Measurements from ENCODE around the gene NEMP1. TPM values are rescaled to one million over a fixed set of nuclear protein-coding genes. Genes with fewer than 3 reads are reported as not detected.

The NEMP1 gene
- total RNA-seq, 1 experiment from 2014 or later = 16.4 TPM

- Histone ChIP-seq H3K79me2 (ENCODE audit: low read length) (peaks cover 36% of the 10 kb centered on the region), H3F3A (ENCODE audit: low read length, unreplicated experiment) (peaks cover 3% of the 10 kb centered on the region), H3K4me1 (ENCODE audit: insufficient read depth, low read length) (peaks cover 23% of the 10 kb centered on the region), H3K4me3 (ENCODE audit: low read length) (peak overlapping the region; percentile 54), H2AFZ (ENCODE audit: low read length) (peak overlapping the region; percentile 68), H3K9ac (ENCODE audit: low read length) (no peak overlapping the region), H3K9me2 (replicated peaks; ENCODE audit: low read length) (no peaks in the 10 kb centered on the region), H3K27ac (ENCODE audit: low read length) (no peak overlapping the region), H4K20me1 (ENCODE audit: low read length) (no peaks in the 10 kb centered on the region), H3K36me3 (ENCODE audit: low read depth, low read length) (peaks cover 16% of the 10 kb centered on the region; the same call in 1 of the 2 replicates), H3K9me3 (ENCODE audit: low read length) (no peaks in the 10 kb centered on the region), H3K27me3 (ENCODE audit: low read length) (no peaks in the 10 kb centered on the region), H3K4me2 (ENCODE audit: low read length) (peak overlapping the region; percentile 72)
- ATAC-seq = no peak
- TF ChIP-seq CTCF (conservative IDR thresholded peaks at IDR 0.05; ENCODE audit: low read depth, low read length) = no peak
- no peak for TF ChIP-seq EZH2 (IDR thresholded peaks at IDR 0.05; ENCODE audit: low read length, unreplicated experiment)
- no peak for TF ChIP-seq EZH2phosphoT487 (IDR thresholded peaks at IDR 0.05; ENCODE audit: borderline replicate concordance, low read length)
- DNase-seq = no peak
- POLR2A ChIA-PET (ENCODE audit: unreplicated experiment) = no interaction called here
- no TSS peak for BruUV-seq (replicated peaks)
- CTCF ChIA-PET = interaction anchor here (0.5 kb wide), 1 partner anchor 1011 kb away, joined by 6 read pairs; no protein-coding TSS in a partner anchor
- intact Hi-C loops (cut with micrococcal nuclease) = loop anchor here (5.0 kb wide), 1 partner anchor 250 kb away; no protein-coding TSS in a partner anchor
These were observed 71.6 kb downstream of the NEMP1 start for GRCh38 chr12:57006809-57007475.

- H3K4me2 ChIP-seq (ENCODE audit: low read length) = peak within 1 kb of the TSS; percentile 88
- H3K9ac ChIP-seq (ENCODE audit: low read length) = peak within 1 kb of the TSS; percentile 90
- H3K4me1 ChIP-seq (ENCODE audit: insufficient read depth, low read length) = peaks cover 28% of the 10 kb centered on the region
- H4K20me1 ChIP-seq (ENCODE audit: low read length) = no peaks in the 10 kb centered on the region
- H3K36me3 ChIP-seq (ENCODE audit: low read depth, low read length) = peaks cover 16% of the 10 kb centered on the region; the same call in 1 of the 2 replicates
- peak within 1 kb of the TSS; percentile 93 for H3K4me3 ChIP-seq (ENCODE audit: low read length)
- POLR2A ChIA-PET (ENCODE audit: unreplicated experiment) = no interaction called here
- peak within 1 kb of the TSS; percentile 80 for H2AFZ ChIP-seq (ENCODE audit: low read length)
- intact Hi-C loops (cut with micrococcal nuclease) = loop anchor here (5.0 kb wide), 1 partner anchor 249 kb away; no protein-coding TSS in a partner anchor
- CTCF ChIA-PET = no interaction called here
- H3K79me2 ChIP-seq (ENCODE audit: low read length) = peaks cover 40% of the 10 kb centered on the region
- H3K9me3 ChIP-seq (ENCODE audit: low read length) = no peaks in the 10 kb centered on the region
- no peak within 1 kb of the TSS for H3K27ac ChIP-seq (ENCODE audit: low read length)
- H3K9me2 ChIP-seq (replicated peaks; ENCODE audit: low read length) = no peaks in the 10 kb centered on the region
- H3K27me3 ChIP-seq (ENCODE audit: low read length) = no peaks in the 10 kb centered on the region
- ATAC-seq (peak; percentile 75), DNase-seq (peak; percentile 64)
- no TSS peak for BruUV-seq (replicated peaks)
- TF ChIP-seq EZH2phosphoT487 (IDR thresholded peaks at IDR 0.05; ENCODE audit: borderline replicate concordance, low read length) (no peak), CTCF (conservative IDR thresholded peaks at IDR 0.05; ENCODE audit: low read depth, low read length) (peak; percentile 63)
- H3F3A ChIP-seq (ENCODE audit: low read length, unreplicated experiment) = peaks cover 3% of the 10 kb centered on the region
These were observed 72.4 kb downstream of the NEMP1 start, which contains the start of gene ZBTB39 for GRCh38 chr12:57005980-57006808. ZBTB39 (minus strand) TSS chr12:57006546; CDS start chr12:57004917, 1,629 bp downstream.

Other genes with a start within 250 kb of the NEMP1 start
- gene SDR9C7, start 144.4 kb downstream of the NEMP1 start, total RNA-seq (2014; rRNA removed) = not detected in 2 replicates
- gene RDH16, start 121.2 kb downstream of the NEMP1 start, total RNA-seq (2014; rRNA removed) = 0.73 and 0.86 TPM in 2 replicates
- 3.6 and 4.8 TPM in 2 replicates for gene ZBTB39, start 72.2 kb downstream of the NEMP1 start, total RNA-seq (2014; rRNA removed)
- gene TAC3, start 62.3 kb downstream of the NEMP1 start, total RNA-seq (2014; rRNA removed) = not detected in 2 replicates
- gene MYO1A, start 28.7 kb downstream of the NEMP1 start, total RNA-seq (2014; rRNA removed) = 0.17 TPM in 1 of 2 replicates, not detected in the other
- 17.4 and 20.2 TPM in 2 replicates for gene NAB2, start 10.3 kb upstream of the NEMP1 start, total RNA-seq (2014; rRNA removed)
- 20.8 and 28.4 TPM in 2 replicates for gene STAT6, start 32.6 kb upstream of the NEMP1 start, total RNA-seq (2014; rRNA removed)
- gene LRP1, start 49.7 kb upstream of the NEMP1 start, total RNA-seq (2014; rRNA removed) = 14.7 and 21.8 TPM in 2 replicates
- gene LRP1-AS, start 68.8 kb upstream of the NEMP1 start, total RNA-seq (2014; rRNA removed) = not detected in 2 replicates
- gene NXPH4, start 138.0 kb upstream of the NEMP1 start, total RNA-seq (2014; rRNA removed) = 10.7 and 15.1 TPM in 2 replicates
- 210 and 263 TPM in 2 replicates for gene SHMT2, start 150.9 kb upstream of the NEMP1 start, total RNA-seq (2014; rRNA removed)
- gene STAC3, start 172.4 kb upstream of the NEMP1 start, total RNA-seq (2014; rRNA removed) = 1.4 and 1.8 TPM in 2 replicates